HG03066 (cell line): ENCODE measurements around the gene NDFIP1.
A peak's percentile ranks its signal among the peaks of the same experiment; 100 is the strongest.

Source experiments
- ATAC-seq: cut with Tn5 transposase; IDR thresholded peaks from one replicate; pipeline ENCODE4 v1.9.1; 2021; ENCODE audit warnings: low read depth; ENCODE audit not compliant: unreplicated experiment

Gene NDFIP1

DNA sequence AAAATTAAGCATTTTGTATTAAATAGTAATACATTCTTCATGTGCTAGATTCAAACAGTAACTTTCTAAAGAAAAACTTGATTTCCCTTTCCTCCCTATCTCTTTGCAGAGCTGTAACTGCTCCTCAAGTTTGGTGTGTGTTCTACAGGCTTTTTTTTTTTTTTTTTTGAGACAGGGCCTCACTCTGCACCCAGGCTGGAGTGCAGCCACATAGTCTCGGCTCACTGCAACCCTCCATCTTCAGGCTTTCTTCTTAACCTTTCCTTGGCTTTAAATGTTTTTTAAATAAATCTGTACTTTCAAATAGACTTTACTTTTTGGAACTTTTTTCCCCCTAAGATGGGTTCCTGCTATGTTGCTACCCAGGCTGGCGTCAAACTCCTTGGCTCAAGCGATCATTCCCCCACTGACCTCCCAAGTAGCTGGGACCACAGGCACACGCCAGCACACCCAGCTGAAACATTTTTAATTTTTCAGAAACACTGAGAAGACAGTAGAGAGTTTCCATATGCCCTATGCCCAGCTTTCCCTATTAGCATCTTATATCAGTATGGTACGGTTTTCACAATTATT lies 9.1 kb downstream of the NDFIP1 start:
- ATAC-seq, result no peak

DNA sequence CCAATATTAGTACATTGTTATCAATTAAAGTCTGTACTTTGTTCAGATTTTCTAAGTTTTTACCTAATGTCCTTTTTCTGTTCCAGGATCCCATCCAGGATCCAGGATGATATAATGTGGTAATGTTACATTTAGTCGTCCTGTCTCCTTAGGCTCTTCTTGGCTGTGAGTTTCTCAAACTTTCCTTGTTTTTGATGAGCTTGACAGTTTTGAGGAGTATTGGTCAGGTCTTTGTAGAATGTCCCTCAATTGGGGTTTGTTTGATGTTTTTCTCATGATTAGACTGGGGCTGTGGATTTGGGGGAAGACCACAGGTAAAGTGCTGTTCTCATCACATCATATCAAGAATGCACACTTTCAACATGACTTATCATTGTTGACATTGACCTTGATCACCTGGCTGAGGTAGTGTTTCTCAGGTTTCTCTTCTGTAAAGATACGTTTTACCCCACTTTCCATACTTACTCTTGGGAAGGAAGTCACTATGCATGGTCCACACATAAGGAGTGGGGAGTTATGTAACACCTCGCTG lies 9.6 kb downstream of the NDFIP1 start:
- ATAC-seq, result no peak

DNA sequence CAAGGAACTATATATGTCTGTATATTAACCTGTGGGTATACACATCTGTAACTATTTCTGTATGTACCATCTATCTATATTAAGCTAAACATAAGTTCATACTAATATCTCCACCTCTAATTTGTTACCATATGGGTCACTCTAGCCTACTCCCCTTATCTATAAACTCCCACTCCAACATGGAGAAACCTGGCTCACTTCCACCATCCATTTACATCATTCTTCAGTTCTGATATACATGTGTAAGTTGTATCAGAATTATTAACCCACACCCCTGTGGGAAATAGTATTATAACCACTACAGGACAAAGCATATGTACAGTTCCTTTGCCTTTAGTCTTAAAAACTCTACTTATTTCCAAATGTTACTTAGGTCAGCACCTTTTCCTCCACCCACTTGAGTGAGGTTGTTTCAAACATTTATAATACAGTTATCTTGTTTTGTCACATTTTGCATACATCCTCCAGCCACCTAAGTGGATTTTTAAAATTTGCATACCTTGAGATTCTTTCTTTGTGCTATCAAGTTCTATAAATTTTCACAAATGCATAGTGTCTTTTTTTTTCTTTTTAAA lies 10.6 kb downstream of the NDFIP1 start:
- no peak for ATAC-seq

DNA sequence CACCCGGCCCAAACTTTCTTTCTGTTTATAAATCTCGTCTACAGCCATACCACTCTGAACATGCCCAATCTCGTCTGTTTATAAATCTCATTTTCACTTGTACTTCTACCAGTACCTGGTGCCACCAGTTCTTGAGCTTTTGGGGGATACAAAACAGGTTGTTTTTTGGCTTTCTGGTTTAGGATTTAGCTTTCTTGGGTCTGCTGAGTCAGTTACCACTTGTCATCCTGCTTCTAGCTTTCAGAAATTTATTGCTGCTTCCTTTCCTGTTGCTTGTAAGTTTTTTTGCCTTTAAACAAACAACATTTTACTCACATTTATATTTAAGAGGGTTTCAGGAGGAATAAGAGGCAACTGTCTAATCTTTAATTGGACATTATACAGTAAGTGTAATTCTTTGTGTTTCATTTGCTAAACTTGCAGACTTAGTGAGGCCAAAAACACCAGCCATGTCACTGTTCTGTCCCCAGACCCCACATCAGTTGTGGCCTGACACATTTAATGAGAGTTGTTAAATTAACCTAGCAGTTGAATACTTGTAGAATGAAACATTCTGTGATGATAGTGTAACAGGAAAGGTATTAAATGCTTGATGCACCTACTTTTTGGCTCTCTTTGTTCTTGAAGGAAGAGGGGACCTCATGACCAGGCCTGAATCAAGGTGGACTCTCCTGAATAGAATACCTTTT lies 11.8 kb downstream of the NDFIP1 start:
- ATAC-seq, result no peak

DNA sequence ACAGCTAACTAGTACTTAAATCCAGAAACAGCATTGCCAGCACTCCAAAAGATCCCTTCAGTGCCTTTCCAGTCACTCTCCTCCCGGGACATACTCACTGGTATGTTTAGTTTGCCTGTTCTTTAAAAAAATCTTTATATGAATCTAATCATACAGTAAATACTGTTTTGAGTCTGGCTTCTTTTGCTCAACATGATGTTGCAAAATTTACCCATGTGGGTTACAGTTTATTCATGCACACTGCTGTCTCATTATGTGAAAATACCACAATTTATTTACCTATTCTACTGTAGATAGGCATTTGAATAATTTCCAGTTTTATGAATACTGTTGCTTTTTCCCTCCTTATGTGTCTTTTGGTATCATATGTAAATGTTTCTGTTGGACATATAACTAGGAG lies 13.5 kb downstream of the NDFIP1 start:
- no peak for ATAC-seq

DNA sequence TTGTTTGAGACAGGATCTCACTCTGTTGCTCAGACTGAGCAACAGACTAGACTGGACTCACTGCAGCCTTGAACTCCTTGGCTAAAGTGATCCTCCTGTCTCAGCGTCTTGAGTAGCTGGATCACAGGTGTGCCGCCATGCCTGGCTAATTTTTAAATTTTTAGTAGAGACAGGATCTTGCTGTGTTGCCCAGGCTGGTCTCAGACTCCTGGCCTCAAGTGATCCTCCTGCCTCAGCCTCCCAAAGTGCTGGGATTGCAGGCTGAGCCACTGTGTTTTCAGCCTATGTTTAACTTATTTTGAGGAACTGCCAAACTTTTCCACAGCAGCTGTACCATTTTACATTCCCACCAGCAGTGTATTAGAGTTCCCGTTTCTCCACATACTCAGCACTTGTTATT lies 16.8 kb downstream of the NDFIP1 start:
- no peak for ATAC-seq

DNA sequence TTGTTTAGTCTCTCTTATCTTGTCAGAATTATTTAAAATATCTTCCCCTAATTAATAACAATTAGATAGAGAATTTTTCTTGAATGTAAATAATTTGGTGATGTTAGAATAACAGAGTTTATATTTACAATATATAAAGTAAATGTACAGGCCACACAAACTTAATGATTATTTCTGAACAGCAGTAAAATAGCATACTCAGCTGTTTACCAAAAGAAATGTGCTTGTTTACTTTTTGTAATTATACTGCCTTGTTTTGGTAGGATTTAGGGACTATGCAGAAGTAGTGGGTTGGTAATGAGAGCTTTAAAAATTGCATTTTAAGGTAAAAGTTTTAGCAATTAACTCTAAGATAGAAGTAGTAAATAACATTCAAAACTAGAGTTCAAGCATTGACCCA lies 17.4 kb downstream of the NDFIP1 start:
- ATAC-seq, result no peak

DNA sequence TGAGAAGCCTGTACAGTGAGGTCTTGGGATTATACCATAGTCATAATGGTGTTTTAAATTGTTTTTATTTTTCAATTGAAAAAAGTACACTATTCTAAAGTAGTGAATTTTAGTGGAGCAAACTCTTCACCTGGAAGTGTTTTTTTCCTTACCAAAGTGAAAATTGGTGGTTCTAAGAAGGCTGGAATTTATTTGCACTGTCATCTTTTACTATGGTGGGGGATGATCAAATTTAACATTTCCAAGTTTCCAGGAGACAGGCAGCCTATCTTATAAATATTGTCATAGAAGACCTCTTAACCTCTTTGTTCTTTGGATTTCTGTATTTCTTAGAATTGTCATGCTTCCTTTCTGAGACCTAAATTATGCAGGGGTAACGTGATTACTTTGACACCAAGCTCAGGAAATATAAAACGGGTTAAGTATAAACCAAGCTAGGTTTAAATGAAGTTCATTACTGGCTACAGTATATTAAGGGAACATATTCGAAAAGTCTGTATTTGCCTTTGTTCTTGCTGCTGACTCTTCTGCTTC lies 20.2 kb downstream of the NDFIP1 start:
- no peak for ATAC-seq

DNA sequence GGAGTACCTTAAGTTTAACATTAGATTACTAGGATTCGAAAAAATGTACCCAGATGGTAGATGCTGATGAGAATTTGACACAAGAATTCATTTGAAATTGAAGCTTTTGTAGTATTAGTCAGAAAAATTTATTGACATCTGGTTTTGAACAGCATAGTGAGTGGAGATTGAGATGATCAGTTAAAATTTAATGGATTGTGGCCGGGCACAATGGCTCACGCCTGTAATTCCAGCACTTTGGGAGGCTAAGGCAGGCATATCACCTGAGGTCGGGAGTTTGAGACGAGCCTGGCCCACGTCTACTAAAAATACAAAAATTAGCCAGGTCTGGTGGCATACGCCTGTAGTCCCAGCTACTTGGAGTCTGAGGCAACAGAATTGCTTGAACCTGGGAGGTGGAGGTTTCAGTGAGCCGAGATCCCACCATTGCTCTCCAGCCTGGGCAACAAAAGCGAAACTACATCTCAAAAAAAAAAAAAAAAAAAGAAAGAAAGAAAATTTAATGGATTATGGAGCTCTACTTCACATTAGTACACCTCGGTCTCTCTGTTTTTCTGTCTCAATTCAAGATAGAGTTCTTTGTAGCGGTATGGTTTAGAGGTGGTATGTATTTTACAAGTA lies 21.0 kb downstream of the NDFIP1 start:
- no peak for ATAC-seq

DNA sequence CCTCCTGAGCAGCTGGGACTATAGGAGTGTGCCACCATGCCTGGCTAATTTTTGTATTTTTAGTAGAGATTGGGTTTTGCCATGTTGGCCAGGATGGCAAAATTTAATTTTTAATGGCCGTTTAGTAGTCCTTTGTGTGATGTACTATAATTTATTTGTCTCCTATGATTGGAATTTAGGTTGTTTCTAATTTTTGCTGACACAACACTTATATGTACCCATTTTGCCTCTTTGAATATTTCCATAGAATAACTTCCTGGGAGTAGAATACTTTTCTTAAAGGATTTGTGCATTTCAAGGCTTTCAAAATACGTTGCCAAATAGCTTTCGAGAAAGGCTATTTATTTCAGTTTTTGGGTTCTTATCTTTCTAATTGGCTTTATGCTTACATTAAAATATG lies 22.8 kb downstream of the NDFIP1 start:
- ATAC-seq, result no peak

DNA sequence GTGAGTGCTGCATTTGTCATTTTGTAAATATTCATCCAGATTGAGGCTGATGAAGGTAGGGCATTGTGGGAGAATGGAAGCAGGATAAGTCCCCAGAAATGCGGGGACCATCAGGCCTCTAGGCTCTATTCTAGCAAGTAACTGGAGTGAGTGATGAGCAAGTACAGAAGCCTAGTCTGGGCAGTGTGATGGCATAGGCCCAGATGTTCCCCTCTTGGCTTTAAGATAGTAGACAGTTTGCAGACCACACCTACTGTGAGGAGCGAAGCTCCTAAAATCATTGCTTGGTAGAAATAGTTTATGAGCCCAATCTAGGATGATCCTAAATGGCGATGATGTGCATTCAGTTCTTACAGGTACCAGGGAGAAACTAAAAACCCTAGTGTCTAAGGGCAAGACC lies 24.3 kb downstream of the NDFIP1 start:
- no peak for ATAC-seq

DNA sequence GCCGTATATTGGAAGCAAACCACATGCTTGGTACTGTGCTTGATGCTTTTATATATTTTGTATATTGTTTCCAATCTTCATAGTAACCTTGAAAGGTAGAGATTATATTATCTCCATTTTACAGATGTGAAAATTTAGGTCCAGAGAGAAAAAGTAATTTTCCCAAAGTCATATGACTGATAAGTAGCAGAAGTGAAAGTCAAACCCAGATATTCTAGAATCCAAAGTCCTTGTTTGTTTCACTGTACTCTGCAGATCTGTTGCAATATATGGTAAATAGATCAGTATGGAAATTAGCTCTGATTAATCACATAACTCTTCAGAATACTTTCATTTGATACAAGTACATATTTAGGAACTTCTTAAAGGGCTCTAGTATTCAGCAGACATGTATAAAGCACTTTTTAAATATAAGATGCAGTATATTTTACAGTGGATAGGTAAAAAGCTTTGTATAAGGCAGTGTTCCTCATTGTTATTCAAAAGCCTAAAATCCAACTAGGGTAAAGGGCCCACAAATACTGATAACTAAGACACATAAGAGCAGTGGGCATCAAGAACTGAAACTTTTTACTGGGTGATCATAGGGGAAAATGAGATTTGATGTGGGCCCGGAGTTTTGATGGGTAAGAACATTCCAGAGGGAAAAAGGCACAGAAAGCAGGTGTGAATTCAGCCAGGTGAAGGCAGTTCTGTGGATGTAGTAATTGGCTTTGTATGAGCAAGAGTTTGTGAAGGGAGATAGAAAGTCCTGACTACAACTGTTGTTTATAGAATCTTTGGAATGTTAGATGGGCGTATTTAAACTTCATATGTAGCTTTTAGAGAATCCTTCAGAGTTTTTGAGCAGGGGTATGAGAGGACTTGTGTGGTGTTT lies 25.0 kb downstream of the NDFIP1 start:
- no peak for ATAC-seq

DNA sequence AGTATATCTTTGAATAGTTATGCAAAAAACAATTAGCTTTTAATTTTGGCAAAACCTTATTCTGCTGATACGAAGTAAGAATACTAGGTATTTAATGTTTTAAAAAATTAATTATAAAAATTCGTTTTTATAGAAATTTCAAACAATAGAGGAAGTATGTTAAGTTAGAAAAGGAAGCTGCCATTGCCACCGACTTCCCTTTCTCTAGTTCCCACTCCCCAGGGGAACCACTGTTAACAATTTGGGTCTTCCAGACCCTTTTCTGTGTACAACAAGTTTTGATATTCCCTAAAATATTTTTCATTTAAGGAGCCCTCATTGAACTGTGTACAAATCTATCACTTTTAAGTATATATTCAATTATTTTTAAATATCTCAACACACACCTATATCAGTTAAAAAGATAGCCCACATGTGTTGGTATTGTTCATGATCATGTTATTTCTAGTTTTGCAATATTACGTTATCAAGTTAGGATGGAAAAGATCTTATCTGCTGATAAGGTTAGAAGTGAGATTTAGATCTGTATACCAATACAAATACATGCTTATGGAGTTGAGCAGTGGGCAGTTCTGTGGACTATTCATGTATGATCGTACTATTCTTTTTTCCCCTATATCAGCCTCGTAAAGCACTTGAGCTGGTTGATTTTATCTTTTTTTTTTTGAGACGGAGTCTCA lies 25.9 kb downstream of the NDFIP1 start:
- no peak for ATAC-seq

DNA sequence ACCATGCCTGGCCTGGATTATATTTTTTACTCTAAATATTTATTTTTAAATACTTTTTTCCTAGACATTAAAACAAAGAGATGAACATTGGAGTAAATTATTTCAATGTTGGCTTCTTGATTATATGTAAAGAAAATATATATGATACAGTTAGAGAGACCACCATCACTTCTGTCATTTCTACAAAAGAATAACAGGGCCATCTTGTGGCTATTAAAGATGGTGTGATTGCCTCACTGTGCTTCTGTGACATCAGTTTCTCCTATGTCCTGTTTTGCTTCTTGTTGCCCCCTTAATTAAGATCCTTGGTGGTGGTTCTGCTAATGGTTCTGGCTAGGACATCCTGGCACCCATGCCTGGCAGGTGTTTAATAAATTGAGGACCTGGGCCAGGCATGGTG lies 32.9 kb downstream of the NDFIP1 start:
- ATAC-seq, result no peak

DNA sequence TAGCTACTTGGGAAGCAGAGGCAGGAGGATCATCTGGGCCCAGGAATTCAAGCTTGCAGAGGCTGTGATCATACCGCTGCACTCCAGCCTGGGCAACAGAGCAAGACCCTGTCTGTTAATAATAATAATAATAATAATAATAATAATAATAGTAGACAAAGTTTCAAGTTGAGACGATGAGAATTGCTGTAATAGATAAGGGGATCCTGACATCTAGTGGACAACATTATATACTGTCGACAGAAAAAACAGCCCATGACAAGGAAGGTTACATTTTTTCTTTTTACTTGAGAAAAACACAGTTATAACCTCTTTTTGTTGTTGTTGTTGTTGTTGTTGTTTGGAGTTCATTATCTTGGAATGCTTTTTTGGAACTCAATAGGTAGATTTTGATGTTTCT lies 35.3 kb downstream of the NDFIP1 start:
- no peak for ATAC-seq

DNA sequence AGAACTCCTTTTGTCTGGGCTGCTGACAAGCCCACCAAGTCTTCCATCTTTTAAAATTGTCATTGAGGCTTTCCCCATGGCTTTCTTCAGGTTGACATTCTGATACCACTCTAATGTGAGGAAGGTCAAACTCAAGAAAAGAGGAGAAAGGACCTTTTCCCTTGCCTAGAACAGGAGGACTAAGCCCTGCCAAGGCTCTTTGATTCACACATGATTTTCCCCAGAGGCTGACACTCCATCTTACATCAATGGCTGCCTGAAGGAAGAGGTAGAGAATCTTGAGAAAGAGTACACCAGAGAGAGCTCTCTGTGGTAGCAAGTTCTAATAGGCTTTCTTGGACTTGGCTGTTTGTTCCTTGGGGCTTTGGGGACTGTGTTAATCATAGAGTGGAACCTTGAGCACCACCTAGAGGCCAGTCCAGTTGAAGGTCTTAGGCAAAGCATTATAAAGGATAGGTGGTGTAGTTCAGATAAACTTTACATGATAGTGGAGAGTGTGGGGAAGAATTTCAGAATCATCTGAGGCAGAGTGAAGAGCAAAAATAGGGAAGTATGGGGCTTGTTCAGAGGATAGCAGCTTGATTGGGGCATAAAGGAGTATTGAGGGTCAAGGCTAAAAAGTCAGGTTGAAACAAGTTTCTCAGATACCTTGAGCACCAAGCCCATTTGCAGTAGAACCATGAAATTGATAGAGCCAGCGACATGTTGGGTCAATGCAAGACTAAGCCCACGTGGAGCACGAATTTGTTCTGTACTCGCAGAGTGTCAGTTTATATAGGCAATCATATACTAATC lies 36.7 kb downstream of the NDFIP1 start:
- ATAC-seq, result peak; percentile 85

DNA sequence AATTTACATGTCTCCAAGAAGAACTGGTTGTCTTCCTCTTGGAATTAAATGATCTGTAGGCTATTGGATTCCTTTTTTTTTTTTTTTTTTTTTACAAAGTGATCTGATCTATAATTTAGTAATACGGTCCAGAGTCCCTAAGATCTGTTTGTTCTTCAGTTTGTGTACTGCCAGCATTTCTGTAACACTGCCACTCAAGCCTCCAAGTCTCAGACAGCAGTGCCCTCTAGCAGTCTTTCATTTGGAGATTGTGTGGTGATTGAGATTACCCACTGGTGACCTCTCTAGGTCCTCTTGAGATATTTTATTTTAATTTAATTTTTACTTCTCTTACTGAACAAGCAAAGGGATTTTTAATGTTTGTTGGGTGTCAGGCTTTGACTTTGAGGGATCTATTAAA lies 40.8 kb downstream of the NDFIP1 start:
- no peak for ATAC-seq

DNA sequence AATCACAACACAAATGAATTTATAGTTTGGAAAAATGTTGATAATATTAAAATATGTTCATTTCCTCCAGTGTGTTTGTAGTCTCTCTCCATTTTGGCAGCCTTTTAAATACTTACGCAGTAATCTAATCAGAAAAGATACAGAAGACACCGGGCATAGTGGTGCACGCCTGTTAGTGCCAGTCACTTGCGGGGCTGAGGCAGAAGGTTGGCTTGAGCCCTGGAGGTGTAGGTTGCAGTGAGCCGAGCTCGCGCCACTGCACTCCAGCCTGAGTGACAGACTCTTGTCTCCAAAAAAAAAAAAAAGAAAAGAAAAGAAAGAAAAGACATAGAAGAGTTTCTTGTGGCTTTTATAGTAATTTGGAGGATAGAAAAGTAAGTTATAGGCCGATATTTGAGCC lies 41.9 kb downstream of the NDFIP1 start:
- ATAC-seq, result no peak
